Fibroblast of the aortic adventitia (primary cell): ENCODE measurements around the gene CTNNA3. TPM values are rescaled to one million over a fixed set of nuclear protein-coding genes. Genes with fewer than 3 reads are reported as not detected.

Experiments
- DNase-seq: peaks from one replicate; pipeline ENCODE4 v3.0.0-alpha.2; 2010; ENCODE audit warnings: low read depth
- H3K4me3 ChIP-seq: 2 replicates; pipeline ENCODE4 v1.5.1; 2011; ENCODE audit warnings: low read depth, mild to moderate bottlenecking, control low read depth, low read length, moderate library complexity
- CTCF ChIP-seq: IDR thresholded peaks from 2 replicates; pipeline ENCODE4 v1.5.1; 2011; ENCODE audit warnings: mild to moderate bottlenecking, low read length, control low read depth, inconsistent platforms; ENCODE audit not compliant: insufficient read depth
- total RNA-seq: library from RNA; depleted of rRNA; stranded (reverse); fragments of >200 nt; gene quantifications from 2 replicates; pipeline ENCODE4 v1.2.3, GENCODE V29; 2012; ENCODE audit warnings: low replicate concordance

Gene CTNNA3
- total RNA-seq, 1 donor: not detected

GRCh38 chr10:67520924-67521520 is 175.0 kb downstream of the CTNNA3 start:
- peak; percentile 70 for TF ChIP-seq CTCF
- peak; percentile 51 for DNase-seq
- no peak overlapping the region for H3K4me3 ChIP-seq

GRCh38 chr10:67519434-67519833 is 176.6 kb downstream of the CTNNA3 start:
- no peak for TF ChIP-seq CTCF

GRCh38 chr10:67518756-67519155 is 177.2 kb downstream of the CTNNA3 start:
- TF ChIP-seq CTCF: no peak
- DNase-seq: no peak
- H3K4me3 ChIP-seq: no peak overlapping the region

More at GRCh38 chr10:67519434-67519833, 176.6 kb downstream of the CTNNA3 start:
- no peak overlapping the region for H3K4me3 ChIP-seq
- no peak for DNase-seq

- DNase-seq: no peak
- no peak overlapping the region for H3K4me3 ChIP-seq
Measured at GRCh38 chr10:67518043-67518442, 178.0 kb downstream of the CTNNA3 start.

GRCh38 chr10:67506757-67507091 is 189.3 kb downstream of the CTNNA3 start:
- H3K4me3 ChIP-seq: no peak overlapping the region
- no peak for DNase-seq
- TF ChIP-seq CTCF: no peak

More at GRCh38 chr10:67518043-67518442, 178.0 kb downstream of the CTNNA3 start:
- TF ChIP-seq CTCF: no peak

- H3K4me3 ChIP-seq: no peak overlapping the region
- DNase-seq: no peak
- no peak for TF ChIP-seq CTCF
Measured at GRCh38 chr10:67506083-67506756, 189.8 kb downstream of the CTNNA3 start.
